ENCODE results near the gene SLC44A3.

Gene SLC44A3

GRCh38 chr1:94887603-94888171 is 67.5 kb downstream of the SLC44A3 start:
- H3K36me3 ChIP-seq (ENCODE audit: control insufficient read depth, insufficient read depth, low read length): peaks cover 20% of the 10 kb centered on the region
- 60 to 70% methylated on average over 1 to 3 of the region's 4 CpGs for WGBS, 2 experiments (ENCODE audit: insufficient coverage in 2 of 2)
- H3K4me1 ChIP-seq (ENCODE audit: control insufficient read depth, insufficient read depth, low read length, poor library complexity, severe bottlenecking): peaks cover 3% of the 10 kb centered on the region
- no peaks in the 10 kb centered on the region for H3K9me3 ChIP-seq (ENCODE audit: control insufficient read depth, low read length)
- H3K4me3 ChIP-seq (ENCODE audit: extremely low read depth, insufficient read depth, low read length, poor library complexity, severe bottlenecking): no peak overlapping the region
- no peak overlapping the region for H3K27ac ChIP-seq (ENCODE audit: low read depth, low read length, severe bottlenecking)

GRCh38 chr1:94888201-94888600 is 68.0 kb downstream of the SLC44A3 start:
- H3K4me3 ChIP-seq (ENCODE audit: extremely low read depth, insufficient read depth, low read length, poor library complexity, severe bottlenecking): no peak overlapping the region
- 100% methylated on average over 1 of the region's 3 CpGs for WGBS, 2 experiments (ENCODE audit: insufficient coverage in 2 of 2)

GRCh38 chr1:94892604-94893254 is 72.6 kb downstream of the SLC44A3 start:
- Histone ChIP-seq H3K9me3 (ENCODE audit: control insufficient read depth, low read length) (no peaks in the 10 kb centered on the region), H3K4me3 (ENCODE audit: extremely low read depth, insufficient read depth, low read length, poor library complexity, severe bottlenecking) (no peak overlapping the region), H3K27ac (ENCODE audit: low read depth, low read length, severe bottlenecking) (peak overlapping the region; percentile 31), H3K36me3 (ENCODE audit: control insufficient read depth, insufficient read depth, low read length) (peaks cover 68% of the 10 kb centered on the region), H3K4me1 (ENCODE audit: control insufficient read depth, insufficient read depth, low read length, poor library complexity, severe bottlenecking) (no peaks in the 10 kb centered on the region)
- WGBS, 2 experiments (ENCODE audit: insufficient coverage in 2 of 2): 95 to 100% methylated on average over 2 to 4 of the region's 4 CpGs

More at GRCh38 chr1:94888201-94888600, 68.0 kb downstream of the SLC44A3 start:
- Histone ChIP-seq H3K27ac (ENCODE audit: low read depth, low read length, severe bottlenecking) (no peak overlapping the region), H3K4me1 (ENCODE audit: control insufficient read depth, insufficient read depth, low read length, poor library complexity, severe bottlenecking) (peaks cover 3% of the 10 kb centered on the region), H3K9me3 (ENCODE audit: control insufficient read depth, low read length) (no peaks in the 10 kb centered on the region), H3K36me3 (ENCODE audit: control insufficient read depth, insufficient read depth, low read length) (peaks cover 25% of the 10 kb centered on the region)

- no peaks in the 10 kb centered on the region for H3K4me1 ChIP-seq (ENCODE audit: control insufficient read depth, insufficient read depth, low read length, poor library complexity, severe bottlenecking)
- H3K9me3 ChIP-seq (ENCODE audit: control insufficient read depth, low read length): no peaks in the 10 kb centered on the region
- no CpG with 5 or more reads among the region's 4 CpGs for WGBS, 2 experiments (ENCODE audit: insufficient coverage in 2 of 2)
- peaks cover 80% of the 10 kb centered on the region for H3K36me3 ChIP-seq (ENCODE audit: control insufficient read depth, insufficient read depth, low read length)
- no peak overlapping the region for H3K27ac ChIP-seq (ENCODE audit: low read depth, low read length, severe bottlenecking)
- no peak overlapping the region for H3K4me3 ChIP-seq (ENCODE audit: extremely low read depth, insufficient read depth, low read length, poor library complexity, severe bottlenecking)
Observed at GRCh38 chr1:94894630-94895029, 74.5 kb downstream of the SLC44A3 start.

GRCh38 chr1:94895518-94895917 is 75.4 kb downstream of the SLC44A3 start:
- no peaks in the 10 kb centered on the region for H3K4me1 ChIP-seq (ENCODE audit: control insufficient read depth, insufficient read depth, low read length, poor library complexity, severe bottlenecking)
- H3K4me3 ChIP-seq (ENCODE audit: extremely low read depth, insufficient read depth, low read length, poor library complexity, severe bottlenecking): no peak overlapping the region
- 86 to 100% methylated on average over 1 of the region's 1 CpG for WGBS, 2 experiments (ENCODE audit: insufficient coverage in 2 of 2)
- no peak overlapping the region for H3K27ac ChIP-seq (ENCODE audit: low read depth, low read length, severe bottlenecking)
- H3K9me3 ChIP-seq (ENCODE audit: control insufficient read depth, low read length): no peaks in the 10 kb centered on the region
- H3K36me3 ChIP-seq (ENCODE audit: control insufficient read depth, insufficient read depth, low read length): peaks cover 85% of the 10 kb centered on the region

GRCh38 chr1:94898491-94899385 is 78.6 kb downstream of the SLC44A3 start:
- H3K4me1 ChIP-seq (ENCODE audit: control insufficient read depth, insufficient read depth, low read length, poor library complexity, severe bottlenecking): peaks cover 4% of the 10 kb centered on the region
- 100% methylated on average over 1 to 5 of the region's 7 CpGs for WGBS, 2 experiments (ENCODE audit: insufficient coverage in 2 of 2)
- H3K36me3 ChIP-seq (ENCODE audit: control insufficient read depth, insufficient read depth, low read length): peaks cover 92% of the 10 kb centered on the region
- H3K9me3 ChIP-seq (ENCODE audit: control insufficient read depth, low read length): no peaks in the 10 kb centered on the region
- no peak overlapping the region for H3K27ac ChIP-seq (ENCODE audit: low read depth, low read length, severe bottlenecking)
- no peak overlapping the region for H3K4me3 ChIP-seq (ENCODE audit: extremely low read depth, insufficient read depth, low read length, poor library complexity, severe bottlenecking)

GRCh38 chr1:94899756-94900155 is 79.6 kb downstream of the SLC44A3 start:
- Histone ChIP-seq H3K4me3 (ENCODE audit: extremely low read depth, insufficient read depth, low read length, poor library complexity, severe bottlenecking) (no peak overlapping the region), H3K9me3 (ENCODE audit: control insufficient read depth, low read length) (no peaks in the 10 kb centered on the region), H3K4me1 (ENCODE audit: control insufficient read depth, insufficient read depth, low read length, poor library complexity, severe bottlenecking) (peaks cover 13% of the 10 kb centered on the region), H3K27ac (ENCODE audit: low read depth, low read length, severe bottlenecking) (no peak overlapping the region), H3K36me3 (ENCODE audit: control insufficient read depth, insufficient read depth, low read length) (peaks cover 83% of the 10 kb centered on the region)
- 100% methylated on average over 1 of the region's 1 CpG; no CpG with 5 or more reads in 1 of the 2 experiments for WGBS, 2 experiments (ENCODE audit: insufficient coverage in 2 of 2)

GRCh38 chr1:94901841-94902240 is 81.7 kb downstream of the SLC44A3 start:
- H3K36me3 ChIP-seq (ENCODE audit: control insufficient read depth, insufficient read depth, low read length): peaks cover 82% of the 10 kb centered on the region
- H3K4me3 ChIP-seq (ENCODE audit: extremely low read depth, insufficient read depth, low read length, poor library complexity, severe bottlenecking): no peak overlapping the region
- WGBS, 2 experiments (ENCODE audit: insufficient coverage in 2 of 2): 83 to 100% methylated on average over 1 of the region's 4 CpGs
- H3K4me1 ChIP-seq (ENCODE audit: control insufficient read depth, insufficient read depth, low read length, poor library complexity, severe bottlenecking): peaks cover 19% of the 10 kb centered on the region
- no peak overlapping the region for H3K27ac ChIP-seq (ENCODE audit: low read depth, low read length, severe bottlenecking)
- H3K9me3 ChIP-seq (ENCODE audit: control insufficient read depth, low read length): no peaks in the 10 kb centered on the region

GRCh38 chr1:94903280-94904009 is 83.3 kb downstream of the SLC44A3 start:
- Histone ChIP-seq H3K4me1 (ENCODE audit: control insufficient read depth, insufficient read depth, low read length, poor library complexity, severe bottlenecking) (peaks cover 19% of the 10 kb centered on the region), H3K9me3 (ENCODE audit: control insufficient read depth, low read length) (no peaks in the 10 kb centered on the region), H3K27ac (ENCODE audit: low read depth, low read length, severe bottlenecking) (peak overlapping the region; percentile 67), H3K36me3 (ENCODE audit: control insufficient read depth, insufficient read depth, low read length) (peaks cover 76% of the 10 kb centered on the region), H3K4me3 (ENCODE audit: extremely low read depth, insufficient read depth, low read length, poor library complexity, severe bottlenecking) (no peak overlapping the region)
- 96 to 100% methylated on average over 3 to 5 of the region's 7 CpGs for WGBS, 2 experiments (ENCODE audit: insufficient coverage in 2 of 2)

- H3K4me1 ChIP-seq (ENCODE audit: control insufficient read depth, insufficient read depth, low read length, poor library complexity, severe bottlenecking): peaks cover 25% of the 10 kb centered on the region
- no peak overlapping the region for H3K4me3 ChIP-seq (ENCODE audit: extremely low read depth, insufficient read depth, low read length, poor library complexity, severe bottlenecking)
- WGBS, 2 experiments (ENCODE audit: insufficient coverage in 2 of 2): 95 to 96% methylated on average over 2 to 4 of the region's 4 CpGs
- peak overlapping the region; percentile 13 for H3K27ac ChIP-seq (ENCODE audit: low read depth, low read length, severe bottlenecking)
- H3K36me3 ChIP-seq (ENCODE audit: control insufficient read depth, insufficient read depth, low read length): peaks cover 78% of the 10 kb centered on the region
- no peaks in the 10 kb centered on the region for H3K9me3 ChIP-seq (ENCODE audit: control insufficient read depth, low read length)
Observed at GRCh38 chr1:94905207-94905606, 85.0 kb downstream of the SLC44A3 start.

Measured in mesodermal cell (in vitro differentiated cells).